Activated CD8-positive, alpha-beta T cell treated with anti-CD3 and anti-CD28 coated beads for 36 hours (primary cell): ENCODE measurements around the gene ZC3H18. TPM values are rescaled to one million over a fixed set of nuclear protein-coding genes. Genes with fewer than 3 reads are reported as not detected.

Experiments used
- ATAC-seq: fragments of 200-7000 bp; cut with Tn5 transposase; one replicate; pipeline ENCODE4 v1.10.0; 2021; ENCODE audit warnings: mild to moderate bottlenecking, moderate library complexity
- CTCF ChIA-PET: fragments of 350-600 bp; sonication (Branson Sonifier 250); formaldehyde crosslinking; loops from one replicate; lab custom pipeline; 2021; ENCODE audit warnings: antibody characterized with exemption; lab: Charles Lee
- POLR2A ChIA-PET: fragments of 350-600 bp; sonication (Branson Sonifier 250); formaldehyde crosslinking; loops from one replicate; lab custom pipeline; 2021; ENCODE audit warnings: antibody characterized with exemption; lab: Charles Lee
- DNase-seq: peaks from one replicate; pipeline ENCODE4 v3.0.0-alpha.2; 2020
- H3K27ac Mint-ChIP-seq: one replicate; pipeline ENCODE4 v1.8.0; 2021; ENCODE audit warnings: mild to moderate bottlenecking, mixed read lengths
- H3K27me3 Mint-ChIP-seq: one replicate; pipeline ENCODE4 v1.8.0; 2021; ENCODE audit warnings: mixed read lengths
- H3K36me3 Mint-ChIP-seq: one replicate; pipeline ENCODE4 v1.8.0; 2021; ENCODE audit warnings: low read depth, mixed read lengths
- H3K4me1 Mint-ChIP-seq: one replicate; pipeline ENCODE4 v1.8.0; 2021; ENCODE audit warnings: low read depth, mixed read lengths
- H3K4me3 Mint-ChIP-seq: one replicate; pipeline ENCODE4 v1.8.0; 2021; ENCODE audit warnings: mild to moderate bottlenecking, moderate library complexity, mixed read lengths
- H3K9me3 Mint-ChIP-seq: one replicate; pipeline ENCODE4 v1.8.0; 2021; ENCODE audit warnings: mixed read lengths
- CTCF ChIP-seq: fragments of 200-600 bp; IDR thresholded peaks from one replicate; pipeline ENCODE4 v1.8.0; 2022; ENCODE audit warnings: antibody characterized with exemption, mild to moderate bottlenecking
- intact Hi-C: fragments of 100-400 bp; cut with micrococcal nuclease; formaldehyde crosslinking; loops from one replicate; pipeline ENCODE4 v1.10.0; 2022
- total RNA-seq, 2 experiments: library from RNA; stranded (reverse); gene quantifications; one replicate each; pipeline ENCODE4 v1.2.3, GENCODE V29; 2021

Gene ZC3H18
- total RNA-seq, 2 experiments from 2014 or later = 67.7 to 73.5 TPM

- DNase-seq (no peak), ATAC-seq (no peak)
- peaks cover 17% of the 10 kb centered on the region for H3K4me1 Mint-ChIP-seq
- intact Hi-C loops = no loop called here
- ChIA-PET POLR2A (interaction anchor here (0.8 to 5.5 kb wide), 4 partner anchors 8 to 34 kb away, joined by 3 to 28 read pairs (median 8); partner anchors contain the start of gene IL17C), CTCF (interaction anchor here (1.2 kb wide), 1 partner anchor 14 kb away, joined by 3 read pairs; no protein-coding TSS in a partner anchor)
- no peak for TF ChIP-seq CTCF
- H3K36me3 Mint-ChIP-seq = peaks cover 23% of the 10 kb centered on the region
- H3K27me3 Mint-ChIP-seq = no peaks in the 10 kb centered on the region
- H3K4me3 Mint-ChIP-seq = no peak overlapping the region
- no peaks in the 10 kb centered on the region for H3K9me3 Mint-ChIP-seq
- no peak overlapping the region for H3K27ac Mint-ChIP-seq
Measured at GRCh38 chr16:88647178-88648070, 77.2 kb downstream of the ZC3H18 start.

GRCh38 chr16:88649195-88649923 is 79.2 kb downstream of the ZC3H18 start:
- intact Hi-C loops = no loop called here
- Mint-ChIP-seq H3K4me3 (peak overlapping the region; percentile 87), H3K27me3 (no peaks in the 10 kb centered on the region), H3K27ac (peak overlapping the region; percentile 85), H3K4me1 (peaks cover 17% of the 10 kb centered on the region), H3K36me3 (peaks cover 21% of the 10 kb centered on the region), H3K9me3 (no peaks in the 10 kb centered on the region)
- POLR2A ChIA-PET = interaction anchor here (1.3 to 5.5 kb wide), 5 partner anchors 8 to 30 kb away, joined by 3 to 28 read pairs (median 6); partner anchors contain the start of gene IL17C
- ATAC-seq = no peak
- no peak for DNase-seq
- CTCF ChIA-PET = no interaction called here
- no peak for TF ChIP-seq CTCF

GRCh38 chr16:88649924-88650748 is 79.9 kb downstream of the ZC3H18 start:
- peak overlapping the region; percentile 89 for H3K27ac Mint-ChIP-seq
- peak overlapping the region; percentile 87 for H3K4me3 Mint-ChIP-seq
- peaks cover 13% of the 10 kb centered on the region for H3K4me1 Mint-ChIP-seq
- H3K36me3 Mint-ChIP-seq = peaks cover 19% of the 10 kb centered on the region
- intact Hi-C loops = no loop called here
- ChIA-PET CTCF (no interaction called here), POLR2A (interaction anchor here (0.6 to 5.5 kb wide), 8 partner anchors 9 to 447 kb away, joined by 3 to 28 read pairs (median 4); partner anchors contain the start of gene IL17C)
- ATAC-seq (no peak), DNase-seq (peak; percentile 45)
- TF ChIP-seq CTCF = no peak
- H3K27me3 Mint-ChIP-seq = no peaks in the 10 kb centered on the region
- H3K9me3 Mint-ChIP-seq = no peaks in the 10 kb centered on the region

GRCh38 chr16:88650749-88651275 is 80.6 kb downstream of the ZC3H18 start, which contains the start of gene CYBA:
Gene CYBA (minus strand): TSS chr16:88651053. CDS start chr16:88651013, 40 bp downstream.
- intact Hi-C loops = no loop called here
- DNase-seq (peak; percentile 92), ATAC-seq (peak; percentile 86)
- CTCF ChIA-PET = interaction anchor here (1.5 kb wide), 1 partner anchor 53 kb away, joined by 3 read pairs; no protein-coding TSS in a partner anchor
- Mint-ChIP-seq H3K27ac (peak within 1 kb of the TSS; percentile 95), H3K4me3 (peak within 1 kb of the TSS; percentile 87), H3K36me3 (peaks cover 18% of the 10 kb centered on the region), H3K4me1 (peaks cover 10% of the 10 kb centered on the region), H3K27me3 (no peaks in the 10 kb centered on the region), H3K9me3 (no peaks in the 10 kb centered on the region)
- TF ChIP-seq CTCF = no peak
- POLR2A ChIA-PET = interaction anchor here (0.7 to 5.5 kb wide), 6 partner anchors 12 to 131 kb away, joined by 3 to 28 read pairs (median 4); partner anchors contain the start of gene IL17C
